Chondrocyte (in vitro differentiated cells): ENCODE data around the gene FCN1. TPM values are rescaled to one million over a fixed set of nuclear protein-coding genes. Genes with fewer than 3 reads are reported as not detected.

ENCODE experiments used
- DNase-seq: peaks from one replicate; pipeline ENCODE4 v3.0.0; 2021; ENCODE audit warnings: mixed read lengths, low spot score
- H3K27ac Mint-ChIP-seq: one replicate; pipeline ENCODE4 v1.8.0; 2021; ENCODE audit warnings: mild to moderate bottlenecking, moderate library complexity, mixed read lengths; ENCODE audit not compliant: unreplicated experiment
- H3K27me3 Mint-ChIP-seq: 2 replicates; pipeline ENCODE4 v1.8.0; 2021; ENCODE audit warnings: low read depth, mixed read lengths
- H3K36me3 Mint-ChIP-seq: 2 replicates; pipeline ENCODE4 v1.8.0; 2021; ENCODE audit warnings: low read depth, mixed read lengths
- H3K4me1 Mint-ChIP-seq: 2 replicates; pipeline ENCODE4 v1.8.0; 2021; ENCODE audit warnings: low read depth, mild to moderate bottlenecking, mixed read lengths
- H3K4me3 Mint-ChIP-seq: one replicate; pipeline ENCODE4 v1.8.0; 2021; ENCODE audit warnings: mild to moderate bottlenecking, moderate library complexity, mixed read lengths; ENCODE audit not compliant: unreplicated experiment
- H3K9me3 Mint-ChIP-seq: 2 replicates; pipeline ENCODE4 v1.8.0; 2021; ENCODE audit warnings: low read depth, mixed read lengths
- total RNA-seq: library from RNA; stranded (reverse); gene quantifications from 3 replicates; pipeline ENCODE4 v1.2.1, GENCODE V29; 2021
- TF ChIP-seq, protein P1 (sequence below): fragments of 200-600 bp; sonication (generic); IDR thresholded peaks from 2 replicates; pipeline ENCODE4 v1.5.0; 2021; ENCODE audit warnings: antibody characterized with exemption, mild to moderate bottlenecking, moderate library complexity

Gene FCN1
- total RNA-seq, 1 donor from 2014 or later = not detected

DNA sequence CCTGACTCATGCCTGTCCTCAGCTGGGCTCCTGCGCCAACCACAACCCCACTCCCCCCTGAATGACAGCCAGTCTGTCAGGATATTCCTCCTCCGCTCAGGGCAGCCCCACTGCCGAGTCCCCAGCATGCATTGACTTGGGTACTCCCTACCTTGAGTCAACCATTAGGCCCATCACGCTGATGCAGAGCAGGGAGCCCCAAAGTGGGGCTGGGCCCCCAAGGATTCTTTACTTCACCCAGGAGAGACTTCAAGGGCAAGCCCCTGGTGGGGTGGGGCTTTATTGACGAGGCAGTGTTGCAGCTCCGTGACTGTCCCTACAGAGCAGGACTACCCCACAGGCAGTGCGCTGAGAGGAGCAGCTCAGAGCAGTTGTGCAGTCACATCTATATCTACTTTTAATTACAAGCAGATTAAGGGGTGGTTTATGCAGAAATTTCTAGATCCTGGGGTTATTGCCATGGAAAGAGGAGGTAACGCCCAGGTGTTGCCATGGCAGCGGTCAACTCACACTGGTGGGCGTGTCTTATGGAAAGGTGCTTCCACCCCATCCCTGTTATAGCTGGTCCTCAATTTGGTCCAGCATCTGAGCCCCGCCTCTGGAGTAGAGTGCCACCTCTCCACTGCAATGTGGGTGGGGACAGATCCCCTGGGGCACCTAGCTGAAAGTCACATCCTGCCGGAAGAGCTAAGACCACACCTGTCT, 32.1 kb upstream of the FCN1 start:
- Mint-ChIP-seq H3K36me3 (no peaks in the 10 kb centered on the region), H3K27ac (no peak overlapping the region), H3K9me3 (peaks cover 15% of the 10 kb centered on the region), H3K4me1 (no peaks in the 10 kb centered on the region), H3K27me3 (peaks cover 16% of the 10 kb centered on the region), H3K4me3 (no peak overlapping the region)
- peak; percentile 61 for DNase-seq
- TF ChIP-seq, protein P1, sequence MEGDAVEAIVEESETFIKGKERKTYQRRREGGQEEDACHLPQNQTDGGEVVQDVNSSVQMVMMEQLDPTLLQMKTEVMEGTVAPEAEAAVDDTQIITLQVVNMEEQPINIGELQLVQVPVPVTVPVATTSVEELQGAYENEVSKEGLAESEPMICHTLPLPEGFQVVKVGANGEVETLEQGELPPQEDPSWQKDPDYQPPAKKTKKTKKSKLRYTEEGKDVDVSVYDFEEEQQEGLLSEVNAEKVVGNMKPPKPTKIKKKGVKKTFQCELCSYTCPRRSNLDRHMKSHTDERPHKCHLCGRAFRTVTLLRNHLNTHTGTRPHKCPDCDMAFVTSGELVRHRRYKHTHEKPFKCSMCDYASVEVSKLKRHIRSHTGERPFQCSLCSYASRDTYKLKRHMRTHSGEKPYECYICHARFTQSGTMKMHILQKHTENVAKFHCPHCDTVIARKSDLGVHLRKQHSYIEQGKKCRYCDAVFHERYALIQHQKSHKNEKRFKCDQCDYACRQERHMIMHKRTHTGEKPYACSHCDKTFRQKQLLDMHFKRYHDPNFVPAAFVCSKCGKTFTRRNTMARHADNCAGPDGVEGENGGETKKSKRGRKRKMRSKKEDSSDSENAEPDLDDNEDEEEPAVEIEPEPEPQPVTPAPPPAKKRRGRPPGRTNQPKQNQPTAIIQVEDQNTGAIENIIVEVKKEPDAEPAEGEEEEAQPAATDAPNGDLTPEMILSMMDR = no peak

DNA sequence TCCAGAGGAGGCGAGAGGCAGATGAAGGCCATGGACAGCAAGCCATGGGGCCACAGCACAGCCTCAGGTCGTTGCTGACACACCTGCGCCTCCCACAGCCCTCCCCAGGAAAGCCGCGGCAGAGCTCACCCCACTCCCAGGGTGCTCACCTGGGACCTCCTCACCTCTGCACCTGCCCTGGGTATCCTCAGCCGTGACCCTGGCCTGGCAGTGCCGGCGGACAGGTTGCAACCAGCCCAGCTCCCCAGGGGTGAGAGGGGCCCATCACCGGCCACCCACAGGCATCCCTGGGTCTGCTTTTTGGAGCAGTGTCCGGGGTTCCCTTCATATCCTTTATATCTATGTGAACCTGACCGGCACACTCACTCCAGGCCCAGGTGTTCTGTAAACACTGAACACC, 30.4 kb upstream of the FCN1 start:
- Mint-ChIP-seq H3K4me3 (no peak overlapping the region), H3K27ac (no peak overlapping the region), H3K36me3 (no peaks in the 10 kb centered on the region), H3K27me3 (peaks cover 20% of the 10 kb centered on the region), H3K4me1 (no peaks in the 10 kb centered on the region), H3K9me3 (peaks cover 6% of the 10 kb centered on the region)
- peak; percentile 84 for DNase-seq
- TF ChIP-seq, protein P1 = no peak

DNA sequence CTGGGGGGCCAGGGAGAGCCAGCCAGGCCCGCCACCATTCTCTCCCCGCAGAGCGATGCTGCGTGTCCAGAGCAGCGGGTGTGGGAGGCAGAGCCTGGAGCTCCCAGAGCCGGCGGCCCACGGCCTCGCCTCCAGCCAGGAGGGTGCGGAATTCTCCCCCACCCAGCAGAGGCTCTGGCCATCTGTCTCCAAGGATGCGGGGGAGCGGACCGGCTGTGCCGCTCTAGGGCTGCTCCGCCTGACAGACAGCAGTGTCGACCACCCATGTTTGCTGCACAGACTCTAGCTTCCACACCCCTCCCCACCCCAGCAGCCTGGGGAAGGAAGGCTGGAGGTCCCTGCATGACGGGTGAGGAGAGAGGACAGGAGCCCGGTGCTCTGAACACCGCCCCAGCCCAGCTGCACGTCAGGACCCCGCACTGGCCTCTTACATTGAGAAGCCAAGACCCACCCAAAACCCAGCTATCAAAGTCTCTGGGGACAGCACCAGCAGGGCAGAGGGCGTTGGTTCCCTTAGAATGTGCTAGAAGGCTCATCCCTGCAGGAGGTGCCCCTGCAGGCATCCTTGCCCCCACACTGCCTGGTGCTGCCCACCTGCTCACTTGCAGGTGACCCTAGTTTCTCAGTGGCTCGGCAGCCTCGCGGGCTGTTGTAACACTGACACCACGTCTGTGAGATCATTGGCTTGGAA, 29.7 kb upstream of the FCN1 start:
- TF ChIP-seq, protein P1 = no peak
- DNase-seq = peak; percentile 87
- no peak overlapping the region for H3K4me3 Mint-ChIP-seq

DNA sequence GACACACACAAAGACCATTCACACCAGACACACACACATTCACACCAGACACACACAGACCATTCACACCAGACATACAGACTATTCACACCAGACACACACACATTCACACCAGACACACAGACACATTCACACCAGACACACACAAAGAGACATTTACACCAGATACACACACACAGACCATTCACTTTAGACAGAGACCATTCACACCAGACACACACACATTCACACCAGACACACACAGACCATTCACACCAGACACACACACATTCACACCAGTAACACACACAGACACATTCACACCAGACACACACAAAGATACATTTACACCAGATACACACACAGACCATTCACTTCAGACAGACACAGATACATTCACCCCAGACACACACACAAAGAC, 29.0 kb upstream of the FCN1 start:
- TF ChIP-seq, protein P1 = no peak

More for the DNA sequence above, 29.7 kb upstream of the FCN1 start:
- no peaks in the 10 kb centered on the region for H3K36me3 Mint-ChIP-seq
- no peak overlapping the region for H3K27ac Mint-ChIP-seq
- peaks cover 5% of the 10 kb centered on the region for H3K9me3 Mint-ChIP-seq
- H3K27me3 Mint-ChIP-seq = peaks cover 26% of the 10 kb centered on the region
- H3K4me1 Mint-ChIP-seq = no peaks in the 10 kb centered on the region

DNA sequence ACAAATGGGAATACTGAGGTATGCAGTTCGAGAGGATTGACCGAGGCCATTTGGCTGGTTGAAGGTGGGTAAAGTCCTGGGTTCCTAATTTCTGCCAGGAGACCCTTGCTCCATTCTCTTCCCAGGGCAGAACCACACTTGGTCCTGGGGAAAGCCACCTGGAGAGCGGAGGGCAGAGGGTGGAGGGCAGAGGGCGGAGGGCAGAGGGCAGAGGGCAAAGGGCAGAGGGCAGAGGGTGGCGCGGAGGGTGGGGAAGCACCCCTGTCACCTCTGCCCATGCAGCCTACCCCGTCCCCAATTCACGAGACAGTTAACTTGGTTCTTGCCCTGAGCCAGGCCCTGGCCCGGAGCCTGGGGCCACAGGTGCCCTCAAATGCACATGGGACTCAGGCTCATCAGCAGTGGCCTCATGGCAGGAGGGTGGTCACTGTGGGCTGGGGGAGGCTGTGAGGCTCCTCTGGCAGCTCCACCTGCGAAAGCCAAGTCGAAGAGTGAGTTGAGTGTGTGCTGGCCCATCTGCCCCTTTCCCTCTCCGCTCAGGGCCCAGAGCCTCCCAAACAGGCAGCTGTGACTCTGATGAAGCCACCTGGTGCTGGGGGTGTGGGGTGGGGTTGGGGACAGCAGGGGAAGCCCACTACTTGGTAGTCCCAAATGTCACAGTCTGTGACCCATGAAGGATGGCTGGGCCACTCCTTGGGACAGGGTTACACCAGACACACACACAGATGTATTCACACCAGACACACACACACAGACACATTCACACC, 28.0 kb upstream of the FCN1 start:
- Mint-ChIP-seq H3K4me3 (no peak overlapping the region), H3K4me1 (no peaks in the 10 kb centered on the region), H3K27me3 (peaks cover 35% of the 10 kb centered on the region), H3K9me3 (no peaks in the 10 kb centered on the region), H3K27ac (no peak overlapping the region), H3K36me3 (no peaks in the 10 kb centered on the region)
- TF ChIP-seq, protein P1 = no peak
- DNase-seq = peak; percentile 68

More for the DNA sequence above, 29.0 kb upstream of the FCN1 start:
- Mint-ChIP-seq H3K9me3 (no peaks in the 10 kb centered on the region), H3K4me1 (no peaks in the 10 kb centered on the region), H3K36me3 (no peaks in the 10 kb centered on the region), H3K27me3 (peaks cover 29% of the 10 kb centered on the region), H3K27ac (no peak overlapping the region), H3K4me3 (no peak overlapping the region)
- DNase-seq = no peak
